Subcutaneous adipose tissue (tissue), 4 donors: ENCODE data around the gene UBAC2. TPM values are rescaled to one million over a fixed set of nuclear protein-coding genes. Genes with fewer than 3 reads are reported as not detected.

Experiments
- CTCF ChIP-seq: fragments of 450-650 bp; IDR thresholded peaks from one replicate; pipeline ENCODE4 v1.5.1; 2016; ENCODE audit warnings: low read depth, mild to moderate bottlenecking, control low read depth, antibody characterized with exemption, moderate library complexity
- total RNA-seq, 4 donors: library from RNA; depleted of rRNA; stranded (reverse); fragments of >200 nt; gene quantifications; one replicate each; pipeline ENCODE4 v1.1.0, GENCODE V29; 2016

UBAC2 gene
- total RNA-seq, 4 donors from 2014 or later: 47.4 to 73.3 (median 65.8) TPM

- TF ChIP-seq CTCF: no peak
These were observed 104.9 kb downstream of the UBAC2 start for GRCh38 chr13:99305566-99305965.

GRCh38 chr13:99307247-99307646, 106.6 kb downstream of the UBAC2 start, which contains the start of gene GPR183:
GPR183 (minus strand) TSS chr13:99307399; CDS start chr13:99296145, 11,254 bp downstream.
- no peak for TF ChIP-seq CTCF

GRCh38 chr13:99307648-99308339, 107.1 kb downstream of the UBAC2 start:
- TF ChIP-seq CTCF: no peak

- TF ChIP-seq CTCF: no peak
These were observed 107.9 kb downstream of the UBAC2 start for GRCh38 chr13:99308471-99309087.

- no peak for TF ChIP-seq CTCF
These were observed 109.9 kb downstream of the UBAC2 start for GRCh38 chr13:99310382-99311031.

GRCh38 chr13:99311137-99311536, 110.5 kb downstream of the UBAC2 start:
- TF ChIP-seq CTCF: no peak
